ENCODE measurements around the gene CFAP299. TPM values are rescaled to one million over a fixed set of nuclear protein-coding genes. Genes with fewer than 3 reads are reported as not detected.
"Not testable (repeated sequence)": the region's sequence is repeated elsewhere in the genome, so short reads cannot be mapped to it uniquely, and the experiment has no call there.

Gene CFAP299
- total RNA-seq, 1 donor from 2014 or later: not detected

GRCh38 chr4:80790152-80790551 is 454.6 kb downstream of the CFAP299 start:
- Histone ChIP-seq H3K27ac (no peak overlapping the region), H3K9me3 (no peaks in the 10 kb centered on the region), H3K27me3 (no peaks in the 10 kb centered on the region), H3K36me3 (no peaks in the 10 kb centered on the region), H3K4me1 (no peaks in the 10 kb centered on the region), H3K4me3 (no peak overlapping the region)
- intact Hi-C loops (cut with DNase I): no loop called here
- TF ChIP-seq CTCF (IDR thresholded peaks at IDR 0.05): no peak
- DNase-seq (ENCODE audit: low spot score in 2 of 2): no peak

DNA sequence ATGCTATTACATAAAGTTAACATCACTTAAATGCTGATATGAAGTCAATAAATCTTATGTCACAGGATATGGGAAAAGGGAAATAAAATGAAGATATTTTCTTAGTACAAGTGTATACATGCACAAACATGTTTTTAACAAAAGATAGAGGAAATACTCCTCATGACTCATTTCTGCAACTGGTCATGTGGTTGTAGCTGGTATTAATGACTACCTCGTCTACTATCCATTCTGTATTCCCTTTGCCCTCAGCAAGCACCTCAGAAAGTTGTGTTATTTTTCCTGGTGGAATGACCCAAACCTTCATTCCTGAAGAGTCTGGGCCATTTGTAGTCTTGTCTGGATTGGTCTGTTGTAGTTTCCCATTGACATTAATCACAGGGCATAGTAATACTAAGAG is 458.1 kb downstream of the CFAP299 start:
- intact Hi-C loops (cut with DNase I); H3K27ac ChIP-seq; H3K4me1 ChIP-seq; H3K4me3 ChIP-seq; H3K36me3 ChIP-seq; H3K27me3 ChIP-seq; H3K9me3 ChIP-seq; DNase-seq (ENCODE audit: low spot score in 2 of 2): not testable (repeated sequence)

- Histone ChIP-seq H3K36me3 (no peaks in the 10 kb centered on the region), H3K4me1 (no peaks in the 10 kb centered on the region), H3K9me3 (peaks cover 0 to 3% of the 10 kb centered on the region in 2 donors), H3K27me3 (no peaks in the 10 kb centered on the region), H3K27ac (no peak overlapping the region), H3K4me3 (no peak overlapping the region)
- TF ChIP-seq CTCF (IDR thresholded peaks at IDR 0.05): no peak
- intact Hi-C loops (cut with DNase I): no loop called here
- no peak for DNase-seq (ENCODE audit: low spot score in 2 of 2)
These were observed 462.6 kb downstream of the CFAP299 start for GRCh38 chr4:80798082-80798481.

DNA sequence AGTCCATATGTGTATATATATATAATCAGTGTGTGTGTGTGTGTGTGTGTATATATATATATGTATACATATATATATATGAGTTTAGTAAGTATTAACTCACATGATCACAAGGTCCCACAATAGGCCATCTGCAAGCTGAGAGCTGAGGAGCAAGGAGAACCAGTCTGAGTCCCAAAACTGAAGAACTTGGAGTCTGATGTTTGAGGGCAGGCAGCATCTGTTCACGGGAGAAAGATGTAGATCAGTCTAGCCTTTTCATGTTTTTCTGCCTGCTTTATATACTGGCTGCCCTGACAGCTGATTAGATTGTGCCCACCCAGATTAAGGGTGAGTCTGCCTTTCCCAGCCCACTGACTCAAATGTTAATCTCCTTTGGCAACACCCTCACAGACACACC is 465.2 kb downstream of the CFAP299 start:
- H3K9me3 ChIP-seq; DNase-seq (ENCODE audit: low spot score in 2 of 2); H3K36me3 ChIP-seq; H3K27ac ChIP-seq; H3K4me1 ChIP-seq; H3K27me3 ChIP-seq; intact Hi-C loops (cut with DNase I); H3K4me3 ChIP-seq: not testable (repeated sequence)

- DNase-seq (ENCODE audit: low spot score in 2 of 2): no peak
These were observed 467.8 kb downstream of the CFAP299 start for GRCh38 chr4:80803337-80803736.

DNA sequence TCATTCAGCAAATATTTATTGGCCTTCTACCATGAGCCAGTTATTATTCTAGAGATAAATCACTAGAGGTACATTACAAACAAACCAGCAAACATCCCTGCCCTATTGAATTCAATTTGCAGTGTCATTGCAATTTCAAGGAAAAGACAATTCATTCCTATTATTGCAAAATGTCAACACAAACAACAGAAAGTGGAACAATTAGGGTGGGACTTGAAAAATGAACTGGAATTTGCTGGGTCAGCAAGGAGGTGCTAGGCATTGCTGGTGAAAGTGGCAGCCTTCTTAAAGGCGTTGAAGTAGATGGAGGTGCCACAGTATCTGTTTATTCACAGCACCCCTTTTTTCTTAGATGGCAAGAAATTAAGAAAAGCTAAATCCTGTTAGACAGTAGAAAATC is 470.9 kb downstream of the CFAP299 start:
- H3K36me3 ChIP-seq: no peaks in the 10 kb centered on the region
- H3K4me3 ChIP-seq: no peak overlapping the region
- TF ChIP-seq CTCF (IDR thresholded peaks at IDR 0.05): no peak
- no peaks in the 10 kb centered on the region for H3K4me1 ChIP-seq
- no peak overlapping the region for H3K27ac ChIP-seq
- intact Hi-C loops (cut with DNase I): no loop called here
- no peaks in the 10 kb centered on the region for H3K27me3 ChIP-seq
- H3K9me3 ChIP-seq: no peaks in the 10 kb centered on the region
- DNase-seq (ENCODE audit: low spot score in 2 of 2): no peak

More at GRCh38 chr4:80803337-80803736, 467.8 kb downstream of the CFAP299 start:
- H3K9me3 ChIP-seq: no peaks in the 10 kb centered on the region
- no peaks in the 10 kb centered on the region for H3K4me1 ChIP-seq
- TF ChIP-seq CTCF (IDR thresholded peaks at IDR 0.05): no peak
- H3K27ac ChIP-seq: no peak overlapping the region
- H3K27me3 ChIP-seq: no peaks in the 10 kb centered on the region
- H3K36me3 ChIP-seq: no peaks in the 10 kb centered on the region
- no peak overlapping the region for H3K4me3 ChIP-seq
- intact Hi-C loops (cut with DNase I): no loop called here

- intact Hi-C loops (cut with DNase I): no loop called here
- Histone ChIP-seq H3K4me1 (no peaks in the 10 kb centered on the region), H3K27ac (no peak overlapping the region), H3K36me3 (no peaks in the 10 kb centered on the region), H3K27me3 (no peaks in the 10 kb centered on the region), H3K4me3 (no peak overlapping the region), H3K9me3 (no peaks in the 10 kb centered on the region)
- TF ChIP-seq CTCF (IDR thresholded peaks at IDR 0.05): no peak
- DNase-seq (ENCODE audit: low spot score in 2 of 2): no peak
These were observed 473.7 kb downstream of the CFAP299 start for GRCh38 chr4:80809039-80809729.

All from ascending aorta (tissue), 2 donors.